GM10266 (cell line): ENCODE data around the gene SHOC2.

Source experiments
- DNase-seq: peaks from one replicate; pipeline ENCODE4 v3.0.0; 2012; ENCODE audit errors: extremely low spot score
- CTCF ChIP-seq: IDR thresholded peaks from 2 replicates; pipeline ENCODE4 v1.5.1; 2012; ENCODE audit warnings: mild to moderate bottlenecking, low read depth; ENCODE audit not compliant: control insufficient read depth, insufficient read depth; ENCODE audit errors: missing control alignments

SHOC2 gene

GRCh38 chr10:110931769-110932381 is 12.5 kb downstream of the SHOC2 start:
- no peak for DNase-seq
- TF ChIP-seq CTCF, result no peak

- no peak for DNase-seq
- no peak for TF ChIP-seq CTCF
These were observed 13.2 kb downstream of the SHOC2 start for GRCh38 chr10:110932505-110933180.

GRCh38 chr10:110936757-110937156 is 17.4 kb downstream of the SHOC2 start:
- TF ChIP-seq CTCF, result no peak
- no peak for DNase-seq

- no peak for DNase-seq
- no peak for TF ChIP-seq CTCF
These were observed 20.0 kb downstream of the SHOC2 start for GRCh38 chr10:110939419-110939818.

- no peak for DNase-seq
- TF ChIP-seq CTCF, result no peak
These were observed 25.5 kb downstream of the SHOC2 start for GRCh38 chr10:110944792-110945396.

GRCh38 chr10:110946496-110946895 is 27.1 kb downstream of the SHOC2 start:
- no peak for DNase-seq
- no peak for TF ChIP-seq CTCF

- no peak for TF ChIP-seq CTCF
- no peak for DNase-seq
These were observed 27.7 kb downstream of the SHOC2 start for GRCh38 chr10:110947061-110947595.
